ENCODE measurements around the gene ORMDL1. TPM values are rescaled to one million over a fixed set of nuclear protein-coding genes. Genes with fewer than 3 reads are reported as not detected.

Gene ORMDL1
- polyA plus RNA-seq, 1 experiment, result 92.8 TPM

- Histone ChIP-seq H3K27me3 (ENCODE audit: control insufficient read depth, insufficient read depth, low read length) (no peaks in the 10 kb centered on the region), H3K9me3 (ENCODE audit: control insufficient read depth, insufficient read depth, low read length) (no peaks in the 10 kb centered on the region), H3K4me3 (ENCODE audit: low read depth, low read length) (no peak overlapping the region), H3K27ac (ENCODE audit: low read depth, low read length) (no peak overlapping the region)
- DNase-seq (ENCODE audit: low read depth, low spot score), result no peak
- ChIA-PET CTCF (interaction anchor here (1.2 to 1.8 kb wide), 2 partner anchors 9 to 111 kb away, joined by 3 to 12 read pairs; partner anchors contain the start of gene OSGEPL1), POLR2A (no interaction called here)
- TF ChIP-seq CTCF (IDR thresholded peaks at IDR 0.05; ENCODE audit: low read depth, low read length), result no peak
These were observed 11.9 kb downstream of the ORMDL1 start for GRCh38 chr2:189772212-189772611.

- no peak for TF ChIP-seq CTCF (IDR thresholded peaks at IDR 0.05; ENCODE audit: low read depth, low read length)
- ChIA-PET CTCF (interaction anchor here (1.2 to 1.8 kb wide), 2 partner anchors 8 to 110 kb away, joined by 3 to 12 read pairs; partner anchors contain the start of gene OSGEPL1), POLR2A (no interaction called here)
- H3K9me3 ChIP-seq (ENCODE audit: control insufficient read depth, insufficient read depth, low read length), result no peaks in the 10 kb centered on the region
- no peaks in the 10 kb centered on the region for H3K27me3 ChIP-seq (ENCODE audit: control insufficient read depth, insufficient read depth, low read length)
- H3K27ac ChIP-seq (ENCODE audit: low read depth, low read length), result no peak overlapping the region
- H3K4me3 ChIP-seq (ENCODE audit: low read depth, low read length), result no peak overlapping the region
- no peak for DNase-seq (ENCODE audit: low read depth, low spot score)
These were observed 13.4 kb downstream of the ORMDL1 start for GRCh38 chr2:189770590-189771322.

DNA sequence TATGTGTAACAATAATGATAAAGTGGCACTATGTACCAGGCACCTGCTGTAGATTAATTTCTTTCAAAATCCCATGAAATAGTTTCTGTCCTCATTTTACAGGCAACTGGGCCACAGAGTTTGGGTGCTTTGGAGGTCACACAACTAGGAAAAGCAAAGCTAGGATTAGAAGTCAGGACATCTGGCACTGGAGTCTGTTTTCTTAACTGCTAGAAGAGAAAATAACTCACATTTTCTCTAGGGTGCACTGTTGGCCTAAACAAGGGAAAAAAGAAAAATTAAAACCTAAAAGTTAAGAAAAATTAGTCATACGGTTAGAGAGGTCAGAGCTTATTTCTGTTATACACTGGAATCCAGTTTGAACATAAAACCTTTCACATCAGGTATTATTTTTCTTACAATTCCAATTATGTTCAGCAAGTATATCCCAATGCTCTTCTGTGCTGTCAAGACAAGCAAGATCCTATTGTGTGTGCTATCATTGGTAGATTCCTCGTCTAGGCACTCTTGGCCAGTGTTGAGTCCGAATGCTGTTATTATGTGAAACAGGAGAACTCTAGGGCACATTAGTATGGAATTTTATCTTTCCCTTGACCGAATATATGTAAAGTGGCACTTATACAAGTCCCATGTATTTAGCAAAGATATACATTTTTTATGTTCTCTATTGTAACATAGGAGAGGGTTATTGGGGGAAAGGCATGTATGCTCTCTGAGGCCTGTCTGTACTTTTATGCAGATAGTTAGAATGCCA, 20.1 kb downstream of the ORMDL1 start:
- H3K9me3 ChIP-seq (ENCODE audit: control insufficient read depth, insufficient read depth, low read length), result no peaks in the 10 kb centered on the region
- no peaks in the 10 kb centered on the region for H3K27me3 ChIP-seq (ENCODE audit: control insufficient read depth, insufficient read depth, low read length)
- H3K27ac ChIP-seq (ENCODE audit: low read depth, low read length), result no peak overlapping the region
- TF ChIP-seq CTCF (IDR thresholded peaks at IDR 0.05; ENCODE audit: low read depth, low read length), result no peak
- POLR2A ChIA-PET, result interaction anchor here (0.7 kb wide), 2 partner anchors 356 to 514 kb away, joined by 3 read pairs; no protein-coding TSS in a partner anchor
- CTCF ChIA-PET, result interaction anchor here (0.5 to 3.9 kb wide), 19 partner anchors 8 to 505 kb away, joined by 3 to 56 read pairs (median 5); partner anchors contain the start of genes ANKAR and ASNSD1
- no peak for DNase-seq (ENCODE audit: low read depth, low spot score)
- no peak overlapping the region for H3K4me3 ChIP-seq (ENCODE audit: low read depth, low read length)

DNA sequence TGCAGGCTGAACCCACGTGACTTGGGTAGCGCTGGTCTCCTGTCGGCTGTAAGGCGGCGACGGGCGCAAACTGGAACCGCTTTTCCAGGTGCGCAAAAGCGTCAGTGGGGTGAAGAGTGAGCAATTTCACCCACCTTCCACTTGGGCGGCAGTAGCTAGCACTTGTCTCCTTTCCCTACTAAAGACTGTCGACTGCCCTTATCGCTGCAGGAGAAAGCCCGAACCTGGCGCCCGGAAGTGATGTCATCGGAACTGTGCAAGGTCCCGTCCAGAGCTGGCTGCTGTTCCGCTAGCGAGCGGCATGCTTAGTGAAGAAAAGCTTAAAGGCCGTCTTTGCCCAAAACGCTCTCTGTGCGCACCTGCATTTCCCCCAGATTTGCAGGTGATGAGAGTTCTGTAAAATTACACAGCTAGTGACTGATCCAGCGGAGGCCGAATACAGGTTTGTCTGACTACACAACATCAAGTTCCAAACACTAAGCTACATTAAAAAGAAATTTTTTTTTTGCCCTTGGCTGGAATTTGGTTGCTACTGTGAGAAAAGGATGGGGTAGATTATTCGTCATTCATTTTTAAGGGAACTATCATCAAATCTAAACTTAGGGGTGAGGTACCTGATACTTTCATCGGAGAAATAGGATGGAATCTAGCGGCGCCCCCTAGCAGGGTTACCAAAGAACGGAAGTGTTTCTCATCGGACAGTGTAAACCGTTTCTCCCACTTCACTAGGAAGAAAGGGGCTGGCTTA, 21.4 kb downstream of the ORMDL1 start, which contains the start of gene OSGEPL1:
TSS of gene OSGEPL1 (minus strand) at position 242 of the 748 bp plus-strand sequence. CDS start 1,152 bp downstream, outside the sequence.
- TF ChIP-seq CTCF (IDR thresholded peaks at IDR 0.05; ENCODE audit: low read depth, low read length), result peak; percentile 72
- ChIA-PET CTCF (interaction anchor here (0.5 to 3.9 kb wide), 45 partner anchors 9 to 1027 kb away, joined by 3 to 56 read pairs (median 4); partner anchors contain the start of genes ANKAR, ASNSD1, ORMDL1 and PMS1), POLR2A (interaction anchor here (0.6 to 1.5 kb wide), 3 partner anchors 21 to 1117 kb away, joined by 4 to 7 read pairs (median 5); partner anchors contain the start of genes ANKAR, ORMDL1 and PMS1)

More for the DNA sequence above, 21.4 kb downstream of the ORMDL1 start, which contains the start of gene OSGEPL1:
- Histone ChIP-seq H3K9me3 (ENCODE audit: control insufficient read depth, insufficient read depth, low read length) (no peaks in the 10 kb centered on the region), H3K27ac (ENCODE audit: low read depth, low read length) (peak within 1 kb of the TSS; percentile 78), H3K4me3 (ENCODE audit: low read depth, low read length) (peak within 1 kb of the TSS; percentile 75), H3K27me3 (ENCODE audit: control insufficient read depth, insufficient read depth, low read length) (no peaks in the 10 kb centered on the region)
- peak; percentile 71 for DNase-seq (ENCODE audit: low read depth, low spot score)

All from AG04450 (cell line).